Measurements from ENCODE around the gene OR12D2. TPM values are rescaled to one million over a fixed set of nuclear protein-coding genes. Genes with fewer than 3 reads are reported as not detected.

OR12D2 gene
- not detected in 5 replicates for total RNA-seq (2022; extraction: Qiagen RNA extraction; ENCODE audit: low read depth)

GRCh38 chr6:29395331-29395730 is at the start of gene OR12D2:
Gene OR12D2 (plus strand): TSS chr6:29395631. CDS start chr6:29396700, 1,069 bp downstream.

GRCh38 chr6:29368765-29369164 is 26.7 kb upstream of the OR12D2 start, which contains the start of gene OR5V1:
Gene OR5V1 (minus strand): TSS chr6:29368865. CDS start chr6:29356195, 12,670 bp downstream.

GRCh38 chr6:29375191-29375590 is 20.2 kb upstream of the OR12D2 start, which contains the start of gene OR12D3:
Gene OR12D3 (minus strand): TSS chr6:29375291. CDS start chr6:29375287, 4 bp downstream.

GRCh38 chr6:29414588-29414987 is 19.2 kb downstream of the OR12D2 start, which contains the start of gene OR12D1:
Gene OR12D1 (plus strand): TSS chr6:29414928.

GRCh38 chr6:29439006-29439405 is 43.6 kb downstream of the OR12D2 start, which contains the start of gene OR10C1:
Gene OR10C1 (plus strand): TSS chr6:29439306. CDS start chr6:29440016, 710 bp downstream.

Other genes starting within 250 kb of the OR12D2 start
- gene OR2J2, start 224.7 kb upstream of the OR12D2 start, total RNA-seq (2022; extraction: Qiagen RNA extraction; ENCODE audit: low read depth): not detected in 5 replicates
- not detected in 5 replicates for gene OR14J1, start 93.9 kb upstream of the OR12D2 start, total RNA-seq (2022; extraction: Qiagen RNA extraction; ENCODE audit: low read depth)
- not detected in 5 replicates for gene OR5V1, start 26.8 kb upstream of the OR12D2 start, total RNA-seq (2022; extraction: Qiagen RNA extraction; ENCODE audit: low read depth)
- gene OR12D3, start 20.3 kb upstream of the OR12D2 start, total RNA-seq (2022; extraction: Qiagen RNA extraction; ENCODE audit: low read depth): not detected in 5 replicates
- not detected in 5 replicates for gene OR12D1, start 19.3 kb downstream of the OR12D2 start, total RNA-seq (2022; extraction: Qiagen RNA extraction; ENCODE audit: low read depth)
- not detected in 5 replicates for gene OR10C1, start 43.7 kb downstream of the OR12D2 start, total RNA-seq (2022; extraction: Qiagen RNA extraction; ENCODE audit: low read depth)
- gene OR11A1, start 61.4 kb downstream of the OR12D2 start, total RNA-seq (2022; extraction: Qiagen RNA extraction; ENCODE audit: low read depth): not detected in 5 replicates
- gene OR2H1, start 61.5 kb downstream of the OR12D2 start, total RNA-seq (2022; extraction: Qiagen RNA extraction; ENCODE audit: low read depth): not detected in 5 replicates
- gene MAS1L, start 92.3 kb downstream of the OR12D2 start, total RNA-seq (2022; extraction: Qiagen RNA extraction; ENCODE audit: low read depth): not detected in 5 replicates
- 0.44 to 0.95 TPM (median 0.61 TPM) in 5 replicates for gene UBD, start 164.1 kb downstream of the OR12D2 start, total RNA-seq (2022; extraction: Qiagen RNA extraction; ENCODE audit: low read depth)
- not detected in 5 replicates for gene OR2H2, start 189.5 kb downstream of the OR12D2 start, total RNA-seq (2022; extraction: Qiagen RNA extraction; ENCODE audit: low read depth)
- 2.8 to 5.7 TPM (median 5.1 TPM) in 5 replicates for gene GABBR1, start 237.6 kb downstream of the OR12D2 start, total RNA-seq (2022; extraction: Qiagen RNA extraction; ENCODE audit: low read depth)